Measurements from ENCODE around the gene AKAP6.

AKAP6 gene

DNA sequence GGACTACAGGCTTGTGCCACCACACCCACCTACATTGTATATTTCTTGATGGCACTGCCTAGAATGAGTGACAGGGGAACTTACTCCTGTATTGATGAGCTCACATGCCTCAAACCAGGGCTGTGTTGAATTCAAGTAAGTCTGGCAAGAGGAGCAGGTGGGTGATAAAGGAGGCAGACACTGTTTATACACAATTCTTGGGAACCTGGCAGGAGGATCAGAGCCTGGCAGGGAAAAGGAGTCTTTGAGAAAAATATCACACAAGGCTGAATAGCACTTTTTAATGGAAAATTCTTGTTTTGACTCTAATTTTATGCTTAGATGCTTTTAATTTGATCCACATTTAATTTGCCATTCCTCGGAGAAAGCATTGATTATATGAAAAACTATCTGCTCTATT lies 316.5 kb downstream of the AKAP6 start:
- Histone ChIP-seq H3K9ac (ENCODE audit: low read depth, low read length) (no peak overlapping the region), H3K4me1 (ENCODE audit: insufficient read depth, low read length) (no peaks in the 10 kb centered on the region), H3K4me3 (ENCODE audit: low read length) (no peak overlapping the region), H3K9me3 (ENCODE audit: insufficient read depth, low read depth, low read length) (no peaks in the 10 kb centered on the region), H3K36me3 (ENCODE audit: insufficient read depth, low read depth, low read length) (no peaks in the 10 kb centered on the region), H3K27ac (ENCODE audit: low read length) (no peak overlapping the region), H3K27me3 (ENCODE audit: insufficient read depth, low read length) (no peaks in the 10 kb centered on the region)

DNA sequence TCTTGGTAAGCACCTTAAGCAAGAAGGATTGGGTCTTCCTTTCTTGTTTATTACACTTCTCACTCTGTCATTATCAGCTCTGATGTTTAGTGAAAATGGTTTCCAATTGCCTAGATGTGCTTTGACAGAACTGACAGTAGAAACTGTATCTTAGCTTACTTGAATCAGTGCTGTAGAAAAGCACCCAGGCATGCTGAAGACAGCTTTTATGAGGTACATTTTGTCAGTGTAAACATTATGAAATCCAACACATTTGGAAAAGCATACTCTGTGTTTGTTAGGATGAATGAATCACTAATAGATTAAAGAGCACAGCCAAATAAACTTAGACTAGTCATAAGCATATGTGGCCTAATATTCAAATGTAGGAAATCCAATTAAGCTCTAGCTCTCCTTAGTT lies 319.3 kb downstream of the AKAP6 start:
- H3K9me3 ChIP-seq (ENCODE audit: insufficient read depth, low read depth, low read length): no peaks in the 10 kb centered on the region
- no peak overlapping the region for H3K4me3 ChIP-seq (ENCODE audit: low read length)
- H3K36me3 ChIP-seq (ENCODE audit: insufficient read depth, low read depth, low read length): no peaks in the 10 kb centered on the region
- H3K4me1 ChIP-seq (ENCODE audit: insufficient read depth, low read length): no peaks in the 10 kb centered on the region
- H3K9ac ChIP-seq (ENCODE audit: low read depth, low read length): no peak overlapping the region
- no peak overlapping the region for H3K27ac ChIP-seq (ENCODE audit: low read length)
- H3K27me3 ChIP-seq (ENCODE audit: insufficient read depth, low read length): no peaks in the 10 kb centered on the region

DNA sequence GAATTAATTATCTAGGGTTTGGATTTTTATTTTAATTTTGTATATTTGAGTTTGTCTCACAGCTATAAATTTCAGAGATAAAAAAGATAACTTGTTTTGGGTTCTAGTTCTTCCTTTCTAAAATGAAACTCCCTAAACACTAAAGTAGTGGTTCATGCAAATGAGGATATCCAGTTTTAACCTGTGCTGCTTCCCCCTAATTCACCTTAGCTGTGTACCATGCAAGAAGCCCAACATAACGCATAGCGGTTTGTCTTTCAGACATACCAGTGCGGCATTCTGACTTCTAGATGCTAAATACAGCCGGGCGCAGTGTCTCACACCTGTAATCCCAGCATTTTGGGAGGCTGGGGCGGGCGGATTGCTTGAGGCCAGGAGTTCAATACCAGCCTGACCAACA lies 320.9 kb downstream of the AKAP6 start:
- no peak overlapping the region for H3K4me3 ChIP-seq (ENCODE audit: low read length)
- H3K9me3 ChIP-seq (ENCODE audit: insufficient read depth, low read depth, low read length): no peaks in the 10 kb centered on the region
- no peaks in the 10 kb centered on the region for H3K4me1 ChIP-seq (ENCODE audit: insufficient read depth, low read length)

DNA sequence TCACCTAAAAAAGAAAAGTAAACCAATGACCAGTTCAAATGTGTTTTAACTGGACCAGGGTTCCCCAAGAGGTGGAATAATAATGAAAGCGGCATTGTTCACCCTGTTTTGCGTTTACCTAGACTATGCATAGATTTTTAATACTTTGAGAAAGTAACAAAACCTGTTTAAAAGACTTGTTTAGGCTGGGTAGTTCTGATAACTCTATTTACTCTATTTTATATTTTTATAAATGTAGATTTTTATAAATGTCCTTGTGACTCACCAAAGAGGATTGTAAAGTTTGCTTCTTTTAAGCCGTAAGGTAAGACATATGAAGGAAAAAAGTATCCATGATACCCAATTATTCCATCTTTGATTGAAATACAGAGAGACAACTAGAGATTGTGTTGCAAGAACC lies 321.6 kb downstream of the AKAP6 start:
- no peaks in the 10 kb centered on the region for H3K27me3 ChIP-seq (ENCODE audit: insufficient read depth, low read length)
- no peaks in the 10 kb centered on the region for H3K9me3 ChIP-seq (ENCODE audit: insufficient read depth, low read depth, low read length)
- H3K9ac ChIP-seq (ENCODE audit: low read depth, low read length): no peak overlapping the region
- no peaks in the 10 kb centered on the region for H3K36me3 ChIP-seq (ENCODE audit: insufficient read depth, low read depth, low read length)
- no peak overlapping the region for H3K27ac ChIP-seq (ENCODE audit: low read length)
- H3K4me3 ChIP-seq (ENCODE audit: low read length): no peak overlapping the region
- no peaks in the 10 kb centered on the region for H3K4me1 ChIP-seq (ENCODE audit: insufficient read depth, low read length)

More for the DNA sequence above, 320.9 kb downstream of the AKAP6 start:
- Histone ChIP-seq H3K27me3 (ENCODE audit: insufficient read depth, low read length) (no peaks in the 10 kb centered on the region), H3K27ac (ENCODE audit: low read length) (no peak overlapping the region), H3K36me3 (ENCODE audit: insufficient read depth, low read depth, low read length) (no peaks in the 10 kb centered on the region), H3K9ac (ENCODE audit: low read depth, low read length) (no peak overlapping the region)

DNA sequence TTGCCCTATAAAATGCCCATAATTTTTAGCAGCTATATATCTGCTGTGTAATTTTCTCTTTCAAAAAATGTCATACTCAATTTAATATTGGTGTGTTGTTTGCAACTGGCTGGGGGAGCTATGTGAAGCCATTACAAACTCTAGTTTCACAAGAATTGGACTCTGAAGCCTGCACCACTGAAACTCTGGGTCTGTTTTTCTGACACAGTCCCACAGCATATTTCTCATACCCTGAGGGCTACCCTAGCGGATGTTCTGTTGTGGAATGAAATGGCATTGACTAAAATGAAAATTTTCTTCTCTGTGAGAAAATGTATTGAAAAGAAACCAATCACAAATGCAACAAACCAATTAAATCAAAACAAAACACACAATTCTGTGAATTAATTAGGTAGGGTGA lies 325.0 kb downstream of the AKAP6 start:
- no peak overlapping the region for H3K4me3 ChIP-seq (ENCODE audit: low read length)
- no peaks in the 10 kb centered on the region for H3K36me3 ChIP-seq (ENCODE audit: insufficient read depth, low read depth, low read length)
- H3K27ac ChIP-seq (ENCODE audit: low read length): no peak overlapping the region
- no peaks in the 10 kb centered on the region for H3K4me1 ChIP-seq (ENCODE audit: insufficient read depth, low read length)
- no peak overlapping the region for H3K9ac ChIP-seq (ENCODE audit: low read depth, low read length)
- no peaks in the 10 kb centered on the region for H3K9me3 ChIP-seq (ENCODE audit: insufficient read depth, low read depth, low read length)
- H3K27me3 ChIP-seq (ENCODE audit: insufficient read depth, low read length): no peaks in the 10 kb centered on the region

DNA sequence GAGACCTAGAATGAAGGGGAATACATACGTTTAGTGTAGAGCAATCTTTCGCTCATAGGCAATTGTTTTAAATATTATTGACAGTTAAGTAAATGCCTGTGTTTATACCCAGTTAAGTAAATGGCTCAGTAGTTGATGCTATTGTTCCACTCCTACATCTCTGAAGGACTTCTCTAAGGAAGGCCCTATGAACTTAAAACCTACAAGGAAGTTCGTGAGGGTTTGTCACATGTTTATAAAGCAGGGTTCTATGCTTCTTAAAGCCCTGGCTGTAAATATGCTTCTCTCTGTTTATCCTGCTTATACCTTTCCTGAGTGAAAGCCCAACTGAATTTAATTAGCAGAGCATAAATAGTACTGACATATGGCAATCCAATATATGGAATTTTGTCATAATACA lies 327.5 kb downstream of the AKAP6 start:
- Histone ChIP-seq H3K9ac (ENCODE audit: low read depth, low read length) (no peak overlapping the region), H3K36me3 (ENCODE audit: insufficient read depth, low read depth, low read length) (no peaks in the 10 kb centered on the region), H3K27ac (ENCODE audit: low read length) (no peak overlapping the region), H3K27me3 (ENCODE audit: insufficient read depth, low read length) (no peaks in the 10 kb centered on the region), H3K9me3 (ENCODE audit: insufficient read depth, low read depth, low read length) (no peaks in the 10 kb centered on the region), H3K4me1 (ENCODE audit: insufficient read depth, low read length) (no peaks in the 10 kb centered on the region), H3K4me3 (ENCODE audit: low read length) (no peak overlapping the region)

DNA sequence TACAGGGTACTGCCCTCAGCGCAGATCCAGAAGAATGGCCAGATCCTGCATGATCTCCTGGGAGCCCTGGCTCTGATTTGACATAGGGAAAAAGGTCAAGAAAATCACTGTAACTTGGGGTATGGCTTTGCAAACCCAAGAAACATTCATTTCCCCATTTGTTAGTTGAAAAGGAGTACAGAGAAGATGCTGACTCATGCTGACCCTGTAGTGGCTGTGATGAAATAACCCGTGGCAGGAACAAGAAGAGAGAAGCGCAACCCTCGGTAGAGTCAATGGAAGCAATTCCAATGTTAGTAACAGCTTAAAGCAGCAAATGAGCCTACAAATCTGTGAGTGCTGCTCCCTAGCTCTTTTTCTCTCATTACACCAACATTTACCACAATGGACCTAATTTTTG lies 328.0 kb downstream of the AKAP6 start:
- Histone ChIP-seq H3K36me3 (ENCODE audit: insufficient read depth, low read depth, low read length) (no peaks in the 10 kb centered on the region), H3K27ac (ENCODE audit: low read length) (no peak overlapping the region), H3K4me3 (ENCODE audit: low read length) (no peak overlapping the region), H3K9ac (ENCODE audit: low read depth, low read length) (no peak overlapping the region), H3K4me1 (ENCODE audit: insufficient read depth, low read length) (no peaks in the 10 kb centered on the region), H3K27me3 (ENCODE audit: insufficient read depth, low read length) (no peaks in the 10 kb centered on the region), H3K9me3 (ENCODE audit: insufficient read depth, low read depth, low read length) (no peaks in the 10 kb centered on the region)

DNA sequence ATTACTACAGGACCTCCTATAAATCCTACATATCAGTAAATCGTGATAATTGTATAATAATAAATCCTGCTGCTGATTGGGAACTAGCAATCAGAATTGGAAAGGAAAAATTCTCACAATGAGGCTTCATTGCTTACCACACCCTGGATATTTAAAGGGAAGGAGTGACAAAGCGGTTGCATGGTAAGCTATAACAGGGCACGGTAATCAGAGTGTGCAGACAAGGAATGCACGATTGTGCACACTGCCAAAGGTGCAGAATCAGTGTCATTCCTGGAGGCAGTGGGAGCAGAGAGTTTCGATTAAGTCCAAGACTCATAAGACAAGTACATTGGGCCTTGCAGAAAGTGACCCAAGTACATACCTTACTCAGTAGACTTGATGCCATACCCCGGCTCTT lies 332.1 kb downstream of the AKAP6 start:
- Histone ChIP-seq H3K4me3 (ENCODE audit: low read length) (no peak overlapping the region), H3K36me3 (ENCODE audit: insufficient read depth, low read depth, low read length) (no peaks in the 10 kb centered on the region), H3K4me1 (ENCODE audit: insufficient read depth, low read length) (peaks cover 5% of the 10 kb centered on the region; the same call in 1 of the 2 replicates), H3K27me3 (ENCODE audit: insufficient read depth, low read length) (no peaks in the 10 kb centered on the region), H3K9me3 (ENCODE audit: insufficient read depth, low read depth, low read length) (no peaks in the 10 kb centered on the region), H3K27ac (ENCODE audit: low read length) (no peak overlapping the region), H3K9ac (ENCODE audit: low read depth, low read length) (no peak overlapping the region)

DNA sequence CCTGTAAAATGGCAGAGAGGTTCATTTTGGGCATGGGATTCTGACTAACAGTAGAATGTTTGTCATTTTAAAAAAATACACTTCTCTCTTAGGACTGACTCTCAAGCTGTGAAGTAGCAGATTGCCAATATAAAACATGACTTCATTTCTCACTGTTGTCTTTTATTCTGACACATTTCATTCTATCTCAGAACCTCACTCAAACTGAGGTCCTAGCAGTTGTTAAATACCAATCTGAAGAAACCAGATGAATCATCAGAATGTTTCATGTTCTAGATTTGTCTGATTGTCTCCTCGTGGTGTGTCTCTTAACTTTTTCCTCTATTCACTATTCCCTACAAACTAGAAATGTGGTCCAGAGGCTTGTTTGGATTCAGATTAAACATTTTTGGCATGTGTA lies 333.1 kb downstream of the AKAP6 start:
- Histone ChIP-seq H3K9ac (ENCODE audit: low read depth, low read length) (no peak overlapping the region), H3K4me1 (ENCODE audit: insufficient read depth, low read length) (peaks cover 5% of the 10 kb centered on the region; the same call in 1 of the 2 replicates), H3K4me3 (ENCODE audit: low read length) (no peak overlapping the region), H3K27ac (ENCODE audit: low read length) (no peak overlapping the region), H3K36me3 (ENCODE audit: insufficient read depth, low read depth, low read length) (no peaks in the 10 kb centered on the region), H3K9me3 (ENCODE audit: insufficient read depth, low read depth, low read length) (no peaks in the 10 kb centered on the region), H3K27me3 (ENCODE audit: insufficient read depth, low read length) (no peaks in the 10 kb centered on the region)

DNA sequence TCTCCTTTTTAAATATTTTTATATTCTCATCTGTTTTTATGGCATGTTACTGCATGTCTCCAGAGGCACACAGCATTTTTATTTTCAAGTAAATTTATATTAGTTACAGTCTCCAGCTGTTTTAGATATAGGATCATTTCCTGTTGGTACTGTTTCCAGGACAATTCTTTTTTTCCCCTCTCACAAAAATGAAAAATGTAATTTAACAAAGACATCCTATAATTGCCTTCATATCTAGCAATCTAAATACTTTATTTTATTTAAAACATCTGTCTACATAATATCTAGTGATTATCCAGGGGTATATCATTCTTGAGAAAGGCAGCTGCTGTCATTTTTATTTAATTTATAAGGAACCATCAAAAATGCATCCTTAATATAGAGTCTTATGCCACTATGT lies 337.2 kb downstream of the AKAP6 start:
- no peaks in the 10 kb centered on the region for H3K36me3 ChIP-seq (ENCODE audit: insufficient read depth, low read depth, low read length)
- H3K4me1 ChIP-seq (ENCODE audit: insufficient read depth, low read length): peaks cover 5% of the 10 kb centered on the region; the same call in 1 of the 2 replicates
- no peaks in the 10 kb centered on the region for H3K27me3 ChIP-seq (ENCODE audit: insufficient read depth, low read length)
- H3K4me3 ChIP-seq (ENCODE audit: low read length): no peak overlapping the region
- no peak overlapping the region for H3K27ac ChIP-seq (ENCODE audit: low read length)
- H3K9ac ChIP-seq (ENCODE audit: low read depth, low read length): no peak overlapping the region
- H3K9me3 ChIP-seq (ENCODE audit: insufficient read depth, low read depth, low read length): no peaks in the 10 kb centered on the region

DNA sequence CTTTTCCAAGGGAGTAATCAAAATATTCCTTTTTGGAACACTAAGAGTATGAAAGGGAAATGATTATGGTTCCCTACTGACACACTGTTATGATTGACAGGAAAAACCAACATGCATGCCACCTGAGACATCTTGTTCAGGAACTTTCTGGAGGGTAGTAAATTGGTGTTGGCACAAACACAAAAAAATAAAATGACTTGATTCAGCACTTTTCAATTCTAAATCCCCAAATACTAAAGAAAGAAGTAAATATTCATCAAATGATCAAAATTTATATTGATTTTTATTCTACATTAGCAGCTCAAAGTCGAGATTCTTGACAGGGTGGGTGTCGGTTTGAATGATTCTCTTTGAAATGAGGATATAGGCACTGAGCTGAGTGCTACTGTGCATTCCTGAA lies 338.2 kb downstream of the AKAP6 start:
- H3K36me3 ChIP-seq (ENCODE audit: insufficient read depth, low read depth, low read length): no peaks in the 10 kb centered on the region
- H3K27me3 ChIP-seq (ENCODE audit: insufficient read depth, low read length): no peaks in the 10 kb centered on the region
- peaks cover 3% of the 10 kb centered on the region; the same call in 1 of the 2 replicates for H3K4me1 ChIP-seq (ENCODE audit: insufficient read depth, low read length)
- no peak overlapping the region for H3K27ac ChIP-seq (ENCODE audit: low read length)
- H3K9me3 ChIP-seq (ENCODE audit: insufficient read depth, low read depth, low read length): no peaks in the 10 kb centered on the region
- H3K4me3 ChIP-seq (ENCODE audit: low read length): no peak overlapping the region
- H3K9ac ChIP-seq (ENCODE audit: low read depth, low read length): no peak overlapping the region

DNA sequence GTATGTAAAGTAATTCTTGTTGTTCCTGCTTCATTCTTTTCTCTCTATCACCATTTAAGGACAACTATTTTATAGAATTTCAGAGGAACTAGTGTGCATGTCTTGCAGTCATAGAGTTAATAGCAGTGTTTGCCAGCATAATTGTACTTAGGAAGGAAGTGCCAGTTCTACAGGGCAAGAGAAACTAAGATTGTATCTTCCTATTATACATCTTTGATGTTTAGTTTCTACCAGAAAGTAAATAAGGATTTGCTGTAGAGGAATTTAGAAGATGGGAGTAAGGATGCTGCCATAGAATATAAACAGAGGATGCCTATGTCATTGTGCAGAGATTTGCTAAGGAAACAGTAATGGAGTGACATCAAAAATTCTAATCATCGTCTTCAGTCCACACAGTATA lies 338.7 kb downstream of the AKAP6 start:
- H3K27ac ChIP-seq (ENCODE audit: low read length): no peak overlapping the region
- H3K4me1 ChIP-seq (ENCODE audit: insufficient read depth, low read length): no peaks in the 10 kb centered on the region
- H3K4me3 ChIP-seq (ENCODE audit: low read length): no peak overlapping the region
- H3K27me3 ChIP-seq (ENCODE audit: insufficient read depth, low read length): no peaks in the 10 kb centered on the region
- H3K36me3 ChIP-seq (ENCODE audit: insufficient read depth, low read depth, low read length): no peaks in the 10 kb centered on the region
- H3K9me3 ChIP-seq (ENCODE audit: insufficient read depth, low read depth, low read length): no peaks in the 10 kb centered on the region
- no peak overlapping the region for H3K9ac ChIP-seq (ENCODE audit: low read depth, low read length)

DNA sequence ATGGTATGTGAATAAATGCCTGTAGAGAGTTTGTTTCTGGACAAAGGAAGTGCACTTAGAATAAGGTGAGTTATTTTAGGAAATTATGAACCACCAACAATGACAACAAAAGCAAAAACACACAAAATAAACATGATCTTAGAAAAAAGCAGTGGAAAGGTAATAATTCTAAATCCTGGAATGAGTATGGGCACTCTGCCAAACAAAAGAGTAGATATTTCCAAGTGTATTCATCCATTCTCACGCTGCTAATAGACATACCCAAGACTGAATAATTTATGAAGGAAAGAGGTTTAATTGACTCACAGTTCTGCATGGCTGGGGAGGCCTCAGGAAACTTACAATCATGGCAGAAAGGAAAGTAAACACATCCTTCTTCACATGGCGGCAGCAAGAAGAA lies 340.3 kb downstream of the AKAP6 start:
- Histone ChIP-seq H3K9ac (ENCODE audit: low read depth, low read length) (no peak overlapping the region), H3K27me3 (ENCODE audit: insufficient read depth, low read length) (no peaks in the 10 kb centered on the region), H3K4me3 (ENCODE audit: low read length) (no peak overlapping the region), H3K9me3 (ENCODE audit: insufficient read depth, low read depth, low read length) (no peaks in the 10 kb centered on the region), H3K36me3 (ENCODE audit: insufficient read depth, low read depth, low read length) (no peaks in the 10 kb centered on the region), H3K4me1 (ENCODE audit: insufficient read depth, low read length) (no peaks in the 10 kb centered on the region), H3K27ac (ENCODE audit: low read length) (no peak overlapping the region)

All from iPS-20b (cell line).